HG03342 (cell line): Measurements from ENCODE around the gene LONRF2.
"Not testable (repeated sequence)": the region's sequence is repeated elsewhere in the genome, so short reads cannot be mapped to it uniquely, and the experiment has no call there.

Experiments
- ATAC-seq: cut with Tn5 transposase; IDR thresholded peaks from one replicate; pipeline ENCODE4 v1.9.1; 2021; ENCODE audit warnings: mild to moderate bottlenecking, moderate library complexity; ENCODE audit not compliant: unreplicated experiment

Gene LONRF2

DNA sequence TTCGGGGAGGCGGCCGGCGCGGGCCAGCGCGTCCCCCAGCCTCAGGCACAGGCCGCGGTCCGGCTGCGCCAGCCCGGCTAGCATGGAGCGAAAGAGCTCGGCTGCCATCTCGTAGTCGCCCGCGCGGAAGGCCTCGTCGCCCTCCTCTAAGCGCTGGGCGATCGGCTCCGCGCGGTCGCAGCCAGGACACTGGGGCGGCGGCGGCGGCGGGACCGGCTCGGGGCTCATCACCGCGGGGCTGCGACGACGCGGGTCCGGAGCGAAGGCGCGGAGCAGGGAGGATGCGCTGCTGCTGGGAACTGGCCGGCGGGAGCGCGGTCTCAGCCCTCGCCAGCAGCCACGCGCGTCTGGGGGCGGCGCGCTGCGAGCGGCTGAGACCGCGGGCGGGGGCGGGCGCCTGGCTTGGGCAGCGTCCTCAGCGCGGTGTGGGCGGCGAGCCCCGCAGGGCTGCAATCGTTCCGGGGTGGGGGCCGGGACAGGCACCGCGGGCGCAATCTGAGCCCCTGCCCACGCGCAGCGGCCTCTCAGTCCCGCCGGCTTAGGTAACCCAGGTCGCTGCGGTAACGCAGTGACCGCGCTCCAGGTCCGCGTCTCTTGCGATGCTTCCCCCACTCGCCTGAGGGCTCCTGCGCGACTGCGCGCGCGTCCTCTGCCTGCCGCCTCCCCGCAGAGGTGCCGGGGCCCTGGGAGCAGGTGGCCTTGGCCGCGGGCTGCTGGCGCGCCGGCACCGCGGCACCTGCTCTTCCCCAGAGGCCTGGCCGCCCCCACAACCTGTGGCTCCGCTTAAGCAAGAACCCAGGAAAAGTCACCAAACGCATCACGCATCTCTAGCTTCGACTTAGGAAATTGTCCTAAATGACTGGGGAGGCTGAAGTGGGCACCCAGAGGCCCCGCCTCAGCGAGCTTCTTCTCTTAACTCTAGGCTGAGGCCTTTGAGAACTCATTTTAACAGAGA lies at the start of gene LONRF2:
Gene LONRF2, minus strand, starts transcription at position 636 of the 955 bp plus-strand sequence. Its CDS starts 408 bp downstream, at position 228.
- no peak for ATAC-seq

DNA sequence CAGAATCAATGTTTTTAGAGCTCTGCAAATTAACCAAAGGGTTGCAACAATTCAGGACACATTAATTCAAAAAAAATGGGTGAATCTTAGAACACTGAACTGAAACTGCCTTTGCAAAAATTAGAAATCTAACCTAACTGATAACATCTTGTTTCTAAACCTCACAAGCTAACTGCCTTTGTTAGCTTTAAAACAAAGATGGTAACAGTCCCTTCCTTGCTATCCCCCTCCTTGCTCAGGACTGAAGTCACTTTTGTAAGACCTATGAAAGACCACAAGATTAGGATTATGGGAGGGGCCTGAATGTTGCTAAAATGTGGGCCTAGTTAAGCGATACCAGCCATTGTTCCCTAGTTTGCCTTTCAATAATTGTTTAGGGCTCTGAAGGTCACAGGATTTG lies 44.9 kb upstream of the LONRF2 start:
- no peak for ATAC-seq

DNA sequence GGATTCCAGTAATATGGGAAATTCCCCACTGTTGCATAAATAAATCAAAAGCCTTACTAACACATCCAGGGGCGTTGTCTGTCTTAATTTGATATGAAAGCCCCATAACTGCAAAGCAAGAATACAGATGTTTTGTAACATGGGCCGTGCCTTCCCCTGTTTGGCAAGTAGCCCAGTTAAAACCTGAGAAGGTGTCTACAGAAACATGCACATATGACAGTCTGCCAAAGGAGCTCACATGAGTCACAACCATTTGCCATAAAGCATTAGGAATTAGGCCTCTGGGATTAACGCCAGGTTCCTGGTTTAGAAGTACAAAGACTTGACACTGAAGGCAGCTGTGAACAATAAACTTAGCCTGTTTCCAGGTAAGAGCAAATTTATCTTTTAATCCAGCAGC lies 43.1 kb upstream of the LONRF2 start:
- ATAC-seq, result no peak

DNA sequence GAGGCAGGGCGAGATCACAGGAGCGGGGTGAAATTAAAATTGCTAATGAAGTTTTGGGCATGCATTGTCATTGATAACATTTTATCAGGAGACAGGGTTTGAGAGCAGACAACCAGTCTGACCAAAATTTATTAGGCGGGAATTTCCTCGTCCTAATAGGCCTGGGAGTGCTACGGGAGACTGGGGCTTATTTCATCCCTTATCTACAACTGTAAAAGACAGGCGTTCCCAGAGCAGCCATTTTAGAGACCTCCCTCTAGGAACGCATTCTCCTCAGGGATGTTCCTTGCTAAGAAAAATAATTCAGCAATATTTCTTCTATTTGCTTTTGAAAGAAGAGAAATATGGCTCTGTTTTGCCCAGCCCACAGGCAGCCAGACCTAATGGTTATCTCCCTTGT lies 40.0 kb upstream of the LONRF2 start:
- not testable (repeated sequence) for ATAC-seq

DNA sequence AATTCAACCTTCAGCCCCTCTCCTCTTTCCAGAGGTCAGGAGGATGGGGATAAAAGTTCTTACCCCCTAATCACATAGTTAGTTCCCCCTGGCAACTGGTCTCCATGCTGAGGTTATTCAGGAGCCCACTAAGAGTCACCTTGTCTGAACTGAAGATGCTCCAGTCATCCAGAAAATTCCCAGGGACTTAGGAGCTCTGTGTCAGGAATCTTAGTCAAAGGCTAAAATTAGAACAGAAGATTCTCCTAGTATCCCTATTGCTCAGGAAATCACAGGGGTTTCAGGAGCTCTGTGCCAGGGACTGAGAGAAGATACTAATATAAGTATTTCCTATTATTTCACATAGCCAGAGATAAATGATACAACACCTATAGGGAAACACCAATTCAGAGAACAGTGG lies 37.3 kb upstream of the LONRF2 start:
- ATAC-seq, result no peak

DNA sequence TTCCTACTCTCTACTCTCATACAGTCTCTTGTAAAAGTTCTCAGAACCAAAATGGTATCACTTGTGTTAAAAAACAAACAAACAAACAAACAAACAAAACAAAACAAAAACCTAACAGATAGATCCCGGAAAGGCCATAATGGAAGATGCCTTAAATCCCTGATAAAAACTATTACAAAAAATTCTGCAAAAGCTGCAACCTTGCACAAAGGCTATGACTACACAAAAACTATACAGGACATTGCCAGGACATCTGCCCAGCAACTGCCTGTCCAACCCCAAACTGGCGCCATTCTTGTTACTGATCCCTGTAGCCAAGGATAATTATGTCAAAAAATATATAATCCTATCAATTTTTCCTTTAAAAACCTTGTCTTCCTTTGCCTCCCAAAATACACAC lies 36.3 kb upstream of the LONRF2 start:
- ATAC-seq, result no peak

DNA sequence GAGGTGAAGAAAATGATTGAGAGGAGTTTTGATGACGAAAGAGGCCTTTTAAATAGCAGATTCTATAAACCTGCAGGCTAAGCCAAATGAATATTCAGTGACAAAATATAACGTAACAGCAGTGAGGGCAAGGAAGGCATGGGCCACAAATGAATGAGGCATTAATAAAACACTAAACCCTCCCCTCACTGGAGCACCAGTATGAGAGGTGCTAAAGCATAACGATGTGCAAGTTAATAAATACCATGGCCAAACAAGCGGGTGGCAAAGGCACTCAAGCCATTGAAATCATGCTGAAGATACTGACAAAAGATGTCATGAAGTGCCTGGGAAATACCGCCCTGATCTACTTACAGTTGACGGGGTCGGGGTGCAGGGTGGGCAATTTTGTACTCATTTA lies 30.2 kb upstream of the LONRF2 start:
- ATAC-seq, result no peak

DNA sequence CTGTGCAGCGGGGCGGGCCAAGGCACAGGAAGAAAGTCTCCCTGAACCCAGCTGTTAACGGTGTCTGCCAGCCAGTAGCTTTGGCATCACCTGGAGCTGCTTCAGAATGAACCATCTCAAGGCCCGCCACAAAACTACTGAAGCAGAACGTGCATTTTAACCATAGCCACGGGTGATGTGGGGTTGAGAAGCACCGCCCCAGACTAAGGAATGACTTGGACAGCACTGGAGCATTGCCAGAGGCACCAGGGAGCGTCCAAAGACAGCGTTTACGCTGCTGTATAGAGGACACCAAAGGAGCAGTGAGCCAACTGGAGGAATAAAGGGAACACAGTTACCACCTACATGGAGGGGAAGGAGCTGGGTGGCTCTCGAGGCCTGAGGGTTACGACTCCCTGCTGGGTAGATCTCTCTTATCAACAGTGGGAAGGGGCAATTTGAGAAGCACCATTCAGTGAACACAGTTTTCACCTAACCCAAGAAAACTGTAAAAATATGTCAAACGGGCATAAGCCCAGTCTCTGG lies 28.4 kb upstream of the LONRF2 start:
- no peak for ATAC-seq

DNA sequence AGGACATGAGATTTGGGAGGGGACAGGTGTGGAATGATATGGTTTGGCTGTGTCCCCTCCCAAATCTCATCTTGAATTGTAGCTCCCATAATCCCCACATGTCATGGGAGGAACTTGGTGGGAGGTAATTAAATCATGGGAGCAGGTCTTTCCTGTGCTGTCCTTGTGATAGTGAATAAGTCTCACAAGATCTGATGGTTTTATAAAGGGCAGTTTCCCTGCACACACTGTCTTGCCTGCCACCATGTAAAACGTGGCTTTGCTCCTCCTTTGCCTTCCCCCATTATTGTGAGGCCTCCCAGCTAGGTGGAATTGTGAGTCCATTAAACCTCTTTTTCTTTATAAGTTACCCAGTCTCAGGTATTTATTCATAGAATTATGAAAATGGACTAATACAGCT lies 22.8 kb upstream of the LONRF2 start:
- ATAC-seq, result not testable (repeated sequence)

DNA sequence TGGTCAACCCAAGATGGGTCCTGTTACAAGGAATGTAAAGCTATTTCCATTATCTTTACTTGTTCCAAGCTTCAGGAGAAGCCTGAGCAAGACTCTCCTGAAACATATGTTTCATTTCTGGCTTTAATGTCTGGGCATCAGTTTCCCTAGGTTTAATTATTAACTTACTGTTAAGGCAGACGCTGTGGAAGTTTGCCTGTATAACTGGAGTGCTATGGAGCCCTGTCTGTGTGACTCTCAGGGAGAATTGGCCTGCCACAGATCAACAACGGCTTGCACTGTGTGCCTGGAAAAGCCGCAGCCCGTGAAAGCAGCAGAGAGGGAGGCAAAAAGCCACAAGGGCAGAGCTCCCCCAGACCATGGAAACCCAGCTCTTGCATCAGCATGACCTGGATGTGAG lies 22.1 kb upstream of the LONRF2 start:
- no peak for ATAC-seq

DNA sequence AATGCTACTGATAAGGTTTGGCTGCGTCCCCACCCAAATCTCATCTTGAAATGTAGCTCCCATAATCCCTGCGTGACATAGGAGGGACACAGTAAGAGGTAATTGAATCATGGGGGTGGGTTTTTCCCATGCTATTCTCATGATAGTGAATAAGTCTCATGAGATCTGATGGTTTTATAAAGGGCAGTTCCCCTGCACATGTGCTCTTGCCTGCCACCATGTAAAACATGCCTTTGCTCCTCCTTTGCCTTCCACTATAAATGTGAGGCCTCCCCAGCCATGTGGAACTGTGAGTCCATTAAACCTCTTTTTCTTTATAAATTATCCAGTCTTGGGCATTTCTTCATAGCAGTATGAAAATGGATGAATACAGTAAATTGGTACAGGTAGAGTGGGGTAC lies 20.2 kb upstream of the LONRF2 start:
- not testable (repeated sequence) for ATAC-seq

DNA sequence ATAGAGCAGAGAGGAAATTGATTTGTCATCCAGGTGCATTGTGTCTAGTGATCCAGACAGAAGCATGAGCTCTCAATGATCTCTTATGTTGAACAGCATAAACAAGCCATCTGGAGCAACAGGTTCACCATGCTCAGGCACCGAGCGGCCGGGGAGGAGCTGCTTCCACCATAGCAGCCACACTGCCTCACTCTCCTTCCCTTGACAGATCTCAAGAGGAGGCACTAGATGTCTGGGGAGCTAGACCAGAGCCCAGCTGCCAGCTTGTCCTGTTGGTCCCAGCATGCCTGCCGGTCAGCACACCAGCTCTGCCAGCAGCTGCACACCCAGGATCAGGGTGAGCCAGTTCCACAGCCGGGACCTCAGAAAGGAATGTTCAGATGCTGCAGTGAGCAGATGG lies 17.5 kb upstream of the LONRF2 start:
- ATAC-seq, result no peak

DNA sequence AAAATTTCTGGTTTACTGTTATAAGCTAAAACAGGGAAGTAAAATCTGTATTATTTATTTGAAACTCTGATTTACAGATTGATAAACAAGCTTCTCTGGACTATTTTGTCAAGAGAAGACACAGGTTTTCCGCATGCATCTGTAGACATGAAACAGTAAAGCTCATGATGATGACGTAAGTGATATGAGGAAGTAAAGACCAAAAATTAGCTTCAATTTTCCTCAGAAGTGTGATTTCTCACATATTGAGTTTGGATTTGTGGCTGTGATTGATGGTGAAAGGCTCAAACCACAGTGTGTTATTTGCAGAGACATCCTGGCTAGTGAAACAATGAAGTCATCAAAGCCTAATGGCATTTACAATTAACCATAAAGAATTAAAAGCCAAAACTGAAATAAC lies 12.6 kb upstream of the LONRF2 start:
- ATAC-seq, result no peak

DNA sequence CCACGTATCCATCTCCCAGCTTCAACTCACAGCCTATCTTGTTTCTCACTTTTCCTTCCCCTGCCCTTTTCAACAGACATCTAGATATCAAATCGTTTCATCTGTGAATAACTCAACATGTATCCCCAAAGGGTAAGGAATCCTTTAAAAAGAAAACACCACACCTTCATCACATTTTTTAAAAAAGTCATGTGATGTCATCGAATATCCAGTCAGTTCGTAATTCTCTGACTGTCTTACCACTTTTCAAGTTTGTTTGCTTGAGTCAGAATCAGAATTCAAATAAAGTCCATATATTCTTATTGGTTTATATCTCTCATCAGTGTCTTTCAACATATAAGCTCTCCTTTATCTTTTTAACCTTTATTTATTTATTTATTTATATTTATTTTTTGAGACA lies 5.4 kb upstream of the LONRF2 start:
- no peak for ATAC-seq

DNA sequence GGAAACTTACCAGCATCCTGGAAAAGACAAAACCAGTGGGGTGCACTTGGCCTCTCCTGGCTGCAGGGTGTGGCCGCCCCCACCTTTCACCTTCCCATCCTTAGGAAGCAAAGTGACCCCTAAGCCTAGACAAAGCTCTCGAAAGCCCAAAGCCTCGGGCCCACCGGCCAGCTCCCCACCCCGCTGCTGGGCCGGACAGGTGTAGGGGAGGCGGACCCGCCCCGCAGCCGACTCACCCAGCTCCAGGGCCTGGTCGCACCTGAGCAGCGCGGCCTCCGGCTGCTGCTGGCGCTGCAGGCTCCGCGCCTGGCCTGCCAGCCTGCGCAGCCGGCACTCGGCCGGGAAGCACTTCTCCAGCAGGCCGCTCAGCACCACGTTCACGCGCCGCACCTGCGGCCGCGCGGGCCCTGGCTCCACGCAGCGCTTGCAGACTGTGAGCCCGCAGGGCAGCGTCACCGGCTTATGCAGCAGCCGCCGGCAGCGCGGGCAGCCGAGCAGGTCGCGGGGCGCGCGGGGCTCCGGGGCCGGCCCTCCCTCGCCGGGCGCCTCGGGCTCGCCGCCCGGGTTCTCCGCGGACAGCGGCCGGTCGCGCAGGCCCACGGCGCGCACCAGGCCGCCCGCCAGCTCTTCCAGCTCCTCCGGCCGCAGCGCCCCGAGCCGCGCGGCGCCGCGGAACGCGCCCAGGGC lies 979 bp downstream of the LONRF2 start:
- ATAC-seq, result no peak

DNA sequence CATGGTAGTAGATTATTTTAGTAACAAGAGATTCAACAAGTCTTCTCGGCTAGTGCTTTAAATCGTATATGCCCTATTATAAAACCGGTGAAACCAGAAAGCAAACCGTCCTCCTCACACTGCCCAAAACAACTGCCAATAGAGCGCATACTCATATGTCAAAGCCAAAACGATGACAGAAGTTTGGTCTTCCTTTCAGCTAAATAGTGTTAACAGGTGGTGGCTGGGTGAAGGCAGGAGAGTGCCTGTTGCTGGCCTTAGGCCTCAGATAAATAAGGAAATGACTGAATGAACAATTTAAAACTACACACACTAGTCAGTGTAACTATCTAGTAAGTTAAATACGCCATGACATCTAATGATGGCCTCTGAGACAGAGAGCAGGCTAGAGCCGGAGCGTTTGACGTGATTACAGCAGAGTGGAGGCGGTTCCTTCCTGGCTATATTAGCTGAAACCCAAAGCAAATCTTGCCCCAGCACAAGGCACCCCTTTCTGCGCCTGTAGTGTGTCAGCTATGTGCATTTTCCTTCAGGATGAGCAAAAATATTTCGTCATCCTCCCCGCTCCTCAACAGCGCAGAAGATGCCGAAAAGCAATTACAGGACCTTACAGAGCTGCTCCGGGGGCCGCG lies 1.6 kb downstream of the LONRF2 start:
- ATAC-seq, result no peak

DNA sequence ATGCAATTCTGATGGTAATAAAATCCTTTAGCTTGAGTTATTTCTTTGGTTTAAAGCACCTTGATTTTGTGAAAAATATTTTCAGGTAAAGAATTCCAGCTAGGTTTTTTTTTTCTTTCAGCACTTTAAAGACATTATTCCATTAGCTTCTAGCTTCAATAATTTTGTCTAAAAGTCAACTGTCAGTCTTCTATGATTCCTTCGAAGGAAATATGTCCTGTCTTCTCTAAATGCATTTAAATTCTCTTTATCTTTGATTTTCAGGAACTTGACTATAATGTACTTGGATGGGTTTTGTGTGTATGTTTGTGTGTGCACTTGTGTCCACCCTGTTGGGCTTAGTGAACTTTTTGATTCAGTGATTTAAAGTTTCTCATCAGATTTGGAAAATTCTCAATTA lies 4.7 kb downstream of the LONRF2 start:
- ATAC-seq, result no peak

DNA sequence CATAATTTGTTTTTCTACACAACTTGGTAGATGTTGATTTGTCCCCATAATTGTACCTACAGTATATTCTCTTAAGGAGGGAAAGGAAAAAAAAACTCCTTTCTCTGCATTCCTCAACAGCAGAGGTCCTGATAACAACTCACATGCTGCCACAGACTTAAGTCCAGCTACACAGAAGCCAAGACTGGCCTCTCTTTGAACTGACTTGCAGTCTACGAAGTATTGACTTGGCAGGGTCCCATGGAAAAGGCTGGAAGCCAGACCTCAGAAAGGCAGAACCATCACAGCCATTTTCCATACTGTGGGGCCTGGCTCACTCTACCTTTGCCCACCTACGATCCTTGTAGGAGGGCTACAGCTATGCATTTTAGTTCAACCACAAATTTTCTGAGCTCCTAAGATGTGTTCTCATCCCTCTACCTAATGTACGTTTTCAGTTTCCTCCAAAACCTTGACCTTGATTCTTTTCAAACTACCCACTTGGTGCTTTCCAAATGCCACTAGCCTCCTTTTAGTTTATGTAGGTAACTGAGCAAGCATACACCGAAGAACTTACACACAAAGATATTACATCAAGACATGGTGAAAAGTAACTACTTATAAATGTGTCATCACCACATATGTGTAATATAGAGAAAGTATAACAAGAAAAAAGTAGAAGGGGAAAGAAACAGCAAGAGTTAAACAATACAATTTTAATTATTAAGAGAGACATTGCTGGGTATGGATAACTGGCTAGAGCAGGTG lies 12.2 kb downstream of the LONRF2 start:
- ATAC-seq, result no peak

DNA sequence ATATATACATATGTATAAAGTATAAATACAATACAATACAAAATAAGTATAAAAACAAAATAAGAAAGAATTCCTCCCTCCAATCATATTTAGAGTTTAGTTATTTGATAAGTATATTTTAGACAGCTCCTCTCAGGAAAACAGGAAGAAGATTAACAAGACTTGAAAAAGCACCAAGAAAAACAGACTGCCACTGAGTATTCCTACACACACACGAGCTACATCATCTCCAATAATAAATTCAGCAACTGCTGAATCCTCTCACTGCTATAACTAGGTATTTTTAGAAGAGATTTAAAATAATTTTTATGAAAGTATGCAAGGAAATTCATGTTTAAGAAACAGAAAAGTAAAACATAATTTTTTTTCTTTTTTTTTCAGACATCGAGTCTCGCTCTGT lies 13.0 kb downstream of the LONRF2 start:
- no peak for ATAC-seq

DNA sequence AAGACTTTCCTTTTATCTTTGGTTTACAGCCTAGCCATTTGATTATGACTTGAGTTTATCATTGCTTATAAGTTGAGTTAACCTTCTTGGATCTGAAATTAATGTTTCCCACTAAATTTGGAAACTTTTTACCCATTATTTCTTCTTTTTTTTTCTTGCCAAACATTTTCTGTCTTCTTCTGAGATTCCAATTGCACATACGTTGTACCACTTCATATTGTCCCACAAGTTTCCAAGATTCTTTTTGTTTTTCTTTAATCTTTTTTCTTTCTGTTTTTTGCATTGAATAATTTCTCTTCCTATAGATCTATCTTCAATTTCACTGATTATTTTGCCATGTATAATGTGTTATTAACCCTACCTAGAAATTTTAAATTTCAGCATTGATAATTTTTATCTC lies 18.6 kb downstream of the LONRF2 start:
- ATAC-seq, result no peak

DNA sequence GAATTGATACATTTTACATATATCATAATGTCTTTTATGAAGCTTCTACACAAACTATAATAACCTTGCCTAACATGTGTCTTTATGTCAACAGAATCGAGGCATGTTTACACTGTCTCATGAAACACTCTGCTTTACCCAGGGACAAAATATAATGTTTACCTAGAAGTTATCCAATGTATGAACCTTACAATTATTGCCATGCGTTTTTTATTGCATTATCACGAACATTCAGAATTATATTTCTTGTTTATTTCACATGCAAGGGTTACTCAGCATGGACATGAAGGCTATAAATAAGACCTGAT lies 19.8 kb downstream of the LONRF2 start:
- ATAC-seq, result no peak
